GM23248 (cell line): ENCODE results near the gene TMC6. TPM values are rescaled to one million over a fixed set of nuclear protein-coding genes. Genes with fewer than 3 reads are reported as not detected.

Experiments
- DNase-seq: peaks from one replicate; pipeline ENCODE4 v3.0.0-alpha.2; 2015
- H2AFZ ChIP-seq: fragments of 200-600 bp; sonication (generic); 2 replicates; pipeline ENCODE4 v1.6.1; 2016; ENCODE audit warnings: antibody characterized with exemption
- H3F3A ChIP-seq: fragments of 200-600 bp; sonication (generic); 2 replicates; pipeline ENCODE4 v1.6.1; 2016; ENCODE audit warnings: mild to moderate bottlenecking, antibody characterized with exemption, mixed run types; ENCODE audit not compliant: insufficient read depth
- H3K27ac ChIP-seq: fragments of 200-600 bp; sonication (generic); 2 replicates; pipeline ENCODE4 v1.5.1; 2016; ENCODE audit warnings: mild to moderate bottlenecking
- H3K27me3 ChIP-seq: fragments of 200-600 bp; sonication (generic); replicated peaks from 2 replicates; pipeline ENCODE4 v1.6.1; 2016; ENCODE audit warnings: mild to moderate bottlenecking; ENCODE audit not compliant: insufficient read depth
- H3K36me3 ChIP-seq: fragments of 200-600 bp; sonication (generic); 2 replicates; pipeline ENCODE4 v1.6.1; 2016; ENCODE audit warnings: low read depth, mild to moderate bottlenecking
- H3K4me1 ChIP-seq: fragments of 200-600 bp; sonication (generic); 2 replicates; pipeline ENCODE4 v1.6.1; 2016; ENCODE audit warnings: mild to moderate bottlenecking; ENCODE audit not compliant: insufficient read depth
- H3K4me2 ChIP-seq: fragments of 200-600 bp; sonication (generic); one replicate; pipeline ENCODE4 v1.6.1; 2016; ENCODE audit warnings: mild to moderate bottlenecking; ENCODE audit not compliant: unreplicated experiment
- H3K4me3 ChIP-seq: fragments of 200-600 bp; sonication (generic); 2 replicates; pipeline ENCODE4 v1.5.1; 2016; ENCODE audit warnings: mild to moderate bottlenecking
- H3K79me2 ChIP-seq: fragments of 200-600 bp; sonication (generic); 2 replicates; pipeline ENCODE4 v1.6.1; 2016; ENCODE audit warnings: mild to moderate bottlenecking; ENCODE audit not compliant: insufficient read depth
- H3K9ac ChIP-seq: fragments of 200-600 bp; sonication (generic); 2 replicates; pipeline ENCODE4 v1.6.1; 2016; ENCODE audit warnings: mild to moderate bottlenecking
- H3K9me2 ChIP-seq: fragments of 200-600 bp; sonication (generic); 2 replicates; pipeline ENCODE4 v1.6.1; 2016; ENCODE audit warnings: mixed run types, mild to moderate bottlenecking, moderate library complexity; ENCODE audit not compliant: insufficient read depth
- H3K9me3 ChIP-seq: fragments of 200-600 bp; sonication (generic); one replicate; pipeline ENCODE4 v1.6.1; 2017; ENCODE audit warnings: low read depth
- H4K20me1 ChIP-seq: fragments of 200-600 bp; sonication (generic); 2 replicates; pipeline ENCODE4 v1.6.0; 2016; ENCODE audit not compliant: insufficient read depth
- EZH2 ChIP-seq: fragments of 200-600 bp; sonication (generic); IDR thresholded peaks from 2 replicates; pipeline ENCODE4 v1.6.1; 2018; ENCODE audit warnings: antibody characterized with exemption, mild to moderate bottlenecking; ENCODE audit not compliant: insufficient read depth, poor library complexity, severe bottlenecking
- EZH2phosphoT487 ChIP-seq: fragments of 200-600 bp; sonication (generic); IDR thresholded peaks from 2 replicates; pipeline ENCODE4 v1.6.1; 2018; ENCODE audit warnings: antibody characterized with exemption, moderate library complexity, mild to moderate bottlenecking, low read depth; ENCODE audit not compliant: insufficient read depth
- WGBS, 2 experiments: methylation state at CpG; one replicate each; pipeline ENCODE4 v1.1.6; 2015 to 2017; ENCODE audit warnings: low lambda C conversion rate in 2 of 2, low coverage in 1 of 2; ENCODE audit errors: missing lambda C conversion rate in 2 of 2; 5-methylcytosine and 5-hydroxymethylcytosine counted together
- in situ Hi-C: fragments of 300-500 bp; cut with MboI; formaldehyde crosslinking; loops from 2 replicates; pipeline ENCODE4 v1.15.0; 2020
- polyA plus RNA-seq: library from polyadenylated mRNA; unstranded; fragments of >200 nt; fragmentation: Nextera tagmentation; extraction: Ambion mirVana; gene quantifications from 2 replicates; pipeline ENCODE4 v1.2.1, GENCODE V29; 2016
- total RNA-seq: library from RNA; depleted of rRNA; stranded (reverse); fragments of >200 nt; shearing (Covaris generic); gene quantifications from 2 replicates; pipeline ENCODE4 v1.2.3, GENCODE V29; 2014

The TMC6 gene
- total and polyA plus RNA-seq, 2 experiments from 2014 or later: not detected

GRCh38 chr17:78164748-78165607 is 36.4 kb upstream of the TMC6 start:
- in situ Hi-C loops: no loop called here
- no peak overlapping the region for H3K4me2 ChIP-seq
- H3K36me3 ChIP-seq: no peaks in the 10 kb centered on the region
- no peak overlapping the region for H3K4me3 ChIP-seq
- H2AFZ ChIP-seq: no peak overlapping the region
- H3K9me3 ChIP-seq: no peaks in the 10 kb centered on the region
- no peaks in the 10 kb centered on the region for H3K4me1 ChIP-seq
- no peak for DNase-seq
- WGBS, 2 experiments: 92 to 94% methylated on average over 16 of the region's 16 CpGs
- no peaks in the 10 kb centered on the region for H3K27me3 ChIP-seq
- no peak for TF ChIP-seq EZH2phosphoT487
- TF ChIP-seq EZH2: no peak
- H3K9me2 ChIP-seq: no peaks in the 10 kb centered on the region
- no peaks in the 10 kb centered on the region for H3F3A ChIP-seq
- no peak overlapping the region for H3K27ac ChIP-seq
- H3K79me2 ChIP-seq: no peaks in the 10 kb centered on the region
- H4K20me1 ChIP-seq: no peaks in the 10 kb centered on the region
- H3K9ac ChIP-seq: no peak overlapping the region

GRCh38 chr17:78163881-78164747 is 35.6 kb upstream of the TMC6 start:
- no peak for TF ChIP-seq EZH2phosphoT487
- TF ChIP-seq EZH2: no peak
- Histone ChIP-seq H3K4me1 (no peaks in the 10 kb centered on the region), H3K4me3 (no peak overlapping the region), H3K9me3 (no peaks in the 10 kb centered on the region), H3K4me2 (no peak overlapping the region), H4K20me1 (no peaks in the 10 kb centered on the region), H3K36me3 (no peaks in the 10 kb centered on the region), H2AFZ (no peak overlapping the region), H3F3A (no peaks in the 10 kb centered on the region), H3K27ac (no peak overlapping the region), H3K9ac (no peak overlapping the region), H3K9me2 (no peaks in the 10 kb centered on the region), H3K27me3 (no peaks in the 10 kb centered on the region), H3K79me2 (no peaks in the 10 kb centered on the region)
- in situ Hi-C loops: no loop called here
- no peak for DNase-seq
- 72 to 77% methylated on average over 20 to 22 of the region's 22 CpGs for WGBS, 2 experiments

- 68% methylated on average over 10 of the region's 10 CpGs for WGBS, 2 experiments
These were observed 31.1 kb upstream of the TMC6 start for GRCh38 chr17:78159575-78160158.

More at GRCh38 chr17:78159575-78160158, 31.1 kb upstream of the TMC6 start:
- no peak overlapping the region for H3K4me3 ChIP-seq
- H3K4me2 ChIP-seq: no peak overlapping the region
- peak; percentile 53 for DNase-seq
- H3K36me3 ChIP-seq: no peaks in the 10 kb centered on the region
- no peaks in the 10 kb centered on the region for H3F3A ChIP-seq
- H3K27me3 ChIP-seq: no peaks in the 10 kb centered on the region
- H4K20me1 ChIP-seq: no peaks in the 10 kb centered on the region
- H3K9ac ChIP-seq: no peak overlapping the region
- H3K9me2 ChIP-seq: no peaks in the 10 kb centered on the region
- H3K79me2 ChIP-seq: no peaks in the 10 kb centered on the region
- in situ Hi-C loops: no loop called here
- no peak overlapping the region for H2AFZ ChIP-seq
- H3K27ac ChIP-seq: no peak overlapping the region
- TF ChIP-seq EZH2 (no peak), EZH2phosphoT487 (no peak)
- no peaks in the 10 kb centered on the region for H3K9me3 ChIP-seq
- H3K4me1 ChIP-seq: no peaks in the 10 kb centered on the region
